GM18868 (cell line): ENCODE measurements around the gene USE1.

ENCODE experiments used
- ATAC-seq: cut with Tn5 transposase; IDR thresholded peaks from one replicate; pipeline ENCODE4 v1.9.1; 2021; ENCODE audit warnings: mild to moderate bottlenecking, moderate library complexity; ENCODE audit not compliant: unreplicated experiment

The USE1 gene

DNA sequence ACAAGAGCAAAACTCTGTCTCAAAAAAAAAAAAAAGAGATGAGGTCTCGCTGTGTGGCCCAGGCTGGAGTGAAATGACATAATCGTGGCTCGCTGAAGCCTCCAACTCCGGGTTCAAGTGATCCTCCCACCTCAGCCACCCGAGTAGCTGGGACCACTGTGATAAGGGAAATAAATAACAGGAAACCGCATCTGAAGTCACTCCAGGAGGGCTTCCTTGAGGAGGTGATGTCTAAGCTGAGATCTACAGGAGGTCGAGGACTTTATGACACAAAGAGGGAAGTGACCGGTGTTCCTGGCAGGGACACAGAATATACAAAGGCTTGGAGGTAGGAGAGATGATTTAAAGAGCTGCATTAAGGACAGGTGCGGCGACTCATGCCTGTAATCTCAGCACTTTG lies 39.5 kb downstream of the USE1 start:
- no peak for ATAC-seq

DNA sequence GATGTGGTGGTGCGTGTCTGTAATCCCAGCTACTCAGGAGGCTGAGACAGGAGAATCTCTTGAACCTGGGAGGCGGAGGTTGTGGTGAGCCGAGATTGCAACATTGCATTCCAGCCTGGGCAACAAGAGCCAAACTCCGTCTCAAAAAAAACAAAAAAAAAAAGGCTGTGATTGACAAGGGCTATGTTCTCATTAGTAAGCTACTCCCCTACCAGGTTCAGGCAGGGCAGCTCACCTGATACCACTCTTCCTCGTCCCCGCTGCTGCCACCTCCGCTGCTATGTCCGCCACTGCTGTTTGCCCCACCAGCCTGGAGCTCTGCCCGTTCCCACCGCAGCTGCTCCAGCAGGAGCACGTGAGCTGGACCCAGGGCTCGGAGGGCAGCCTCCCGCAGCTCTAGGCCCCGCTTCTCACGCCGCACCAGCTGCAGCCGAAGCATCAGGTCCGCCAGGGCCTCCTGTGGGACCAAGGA lies 40.0 kb downstream of the USE1 start:
- no peak for ATAC-seq

DNA sequence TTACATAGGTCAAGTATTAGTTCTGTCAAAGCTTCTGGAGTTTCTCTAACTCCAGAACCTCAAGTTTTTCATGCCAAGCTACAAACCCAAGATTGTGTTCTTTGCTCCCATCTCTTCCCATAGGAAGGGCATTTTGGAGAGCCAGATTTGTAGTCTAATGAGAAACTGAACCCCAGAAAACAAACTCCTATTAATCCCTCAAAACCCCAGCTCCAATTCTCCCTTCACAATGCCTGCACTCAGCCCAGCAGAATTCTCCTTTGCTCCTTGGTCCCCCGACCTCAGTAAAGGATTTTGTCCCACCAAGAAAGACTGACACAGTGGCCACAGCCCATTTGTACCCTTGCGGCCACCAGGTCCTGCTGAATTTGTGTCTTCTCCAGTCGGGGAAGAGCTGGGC lies 41.0 kb downstream of the USE1 start:
- ATAC-seq = no peak

DNA sequence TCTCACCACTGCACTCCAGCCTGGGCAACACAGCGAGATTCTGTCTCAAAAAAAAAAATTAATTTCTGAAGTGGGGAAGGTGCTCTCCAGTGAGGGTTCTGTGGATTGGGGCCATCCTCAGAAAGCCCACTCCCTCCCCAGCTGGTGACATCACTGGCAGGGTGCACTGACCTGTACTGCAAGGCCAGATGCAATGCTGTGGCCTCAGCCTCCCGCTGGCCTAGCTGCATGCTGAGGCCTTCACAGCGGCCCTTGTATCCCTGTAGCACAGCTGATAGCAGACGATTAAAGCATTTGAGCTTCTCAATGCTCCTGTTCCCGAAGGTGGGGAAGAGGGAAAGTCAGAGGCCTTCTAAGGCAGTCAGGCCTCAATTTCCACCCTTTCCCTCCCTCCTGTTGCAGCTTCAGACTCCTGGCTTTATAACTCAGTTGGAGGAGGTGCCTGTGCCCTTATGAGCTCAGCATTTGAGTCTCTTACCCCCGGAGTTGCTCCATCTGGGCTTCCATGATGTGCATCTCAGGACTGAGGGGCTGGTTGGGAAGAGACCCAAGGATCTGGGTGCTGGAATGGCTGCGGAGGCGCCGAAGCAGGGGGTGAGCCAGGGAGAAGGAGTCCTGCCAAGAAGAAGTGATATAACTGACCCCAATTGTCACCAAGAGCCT lies 44.1 kb downstream of the USE1 start:
- ATAC-seq = no peak

DNA sequence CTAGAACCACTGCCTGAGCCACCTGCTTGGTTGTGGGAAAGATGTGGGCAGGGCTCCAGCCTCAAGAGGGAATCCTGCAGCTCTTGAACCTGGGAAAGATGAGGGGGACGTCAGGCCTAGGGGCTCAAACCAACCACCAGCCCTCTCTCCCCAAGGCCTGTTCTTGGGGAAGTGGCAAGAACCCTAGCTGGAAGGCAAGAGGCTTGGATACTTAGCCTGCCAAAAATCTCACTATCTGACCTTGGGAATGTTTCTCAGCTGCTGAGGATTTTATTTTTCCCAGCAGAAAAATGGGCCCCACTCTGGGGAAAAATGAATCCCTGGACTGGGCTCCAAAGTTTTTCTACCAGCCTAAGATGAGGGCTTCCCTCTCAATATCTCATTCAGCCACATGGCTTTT lies 44.8 kb downstream of the USE1 start:
- ATAC-seq = no peak

DNA sequence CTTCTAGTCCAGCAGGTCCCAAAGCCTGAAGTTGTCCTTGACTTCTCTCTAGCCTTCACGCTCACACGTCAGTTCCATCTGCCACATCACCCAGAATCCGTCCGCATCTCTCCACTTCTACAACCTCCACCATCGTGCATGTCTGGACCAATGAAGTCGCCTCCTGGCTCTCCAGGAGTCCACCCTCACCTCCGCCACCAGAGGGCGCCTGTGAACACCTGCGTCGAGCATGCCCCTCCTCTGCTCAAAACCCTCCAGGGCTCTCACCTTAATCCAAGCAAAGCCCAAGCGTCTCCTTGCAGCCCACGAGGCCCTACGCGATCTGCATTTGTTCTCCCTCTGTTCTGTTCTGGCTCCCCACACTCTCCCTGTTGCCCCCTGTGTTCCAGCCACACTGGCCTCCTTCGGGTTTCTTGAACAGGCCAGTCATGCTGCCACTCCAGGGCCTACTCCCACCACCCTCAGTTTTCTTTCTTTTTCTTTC lies 45.7 kb downstream of the USE1 start:
- peak; percentile 66 for ATAC-seq

DNA sequence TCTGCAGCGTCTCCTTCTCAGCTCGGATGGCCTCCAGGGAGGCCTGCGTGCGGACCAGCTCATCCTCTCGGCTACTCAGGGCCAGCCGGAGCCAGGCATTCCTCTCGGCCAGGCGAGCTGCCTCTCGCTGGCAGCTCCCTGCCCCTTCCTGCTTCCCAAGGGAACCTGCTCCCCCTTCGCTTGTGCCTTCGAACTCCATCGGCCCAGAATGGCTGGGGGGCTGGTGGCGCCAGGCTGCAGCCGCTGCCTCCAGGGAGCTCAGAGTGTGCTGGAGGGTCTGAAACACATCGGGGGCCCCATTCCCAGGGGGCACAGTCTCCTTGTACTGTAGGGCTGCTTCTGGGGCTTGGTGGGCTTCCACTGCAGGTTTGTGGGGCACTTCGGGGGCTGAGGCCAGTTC lies 47.4 kb downstream of the USE1 start:
- no peak for ATAC-seq

DNA sequence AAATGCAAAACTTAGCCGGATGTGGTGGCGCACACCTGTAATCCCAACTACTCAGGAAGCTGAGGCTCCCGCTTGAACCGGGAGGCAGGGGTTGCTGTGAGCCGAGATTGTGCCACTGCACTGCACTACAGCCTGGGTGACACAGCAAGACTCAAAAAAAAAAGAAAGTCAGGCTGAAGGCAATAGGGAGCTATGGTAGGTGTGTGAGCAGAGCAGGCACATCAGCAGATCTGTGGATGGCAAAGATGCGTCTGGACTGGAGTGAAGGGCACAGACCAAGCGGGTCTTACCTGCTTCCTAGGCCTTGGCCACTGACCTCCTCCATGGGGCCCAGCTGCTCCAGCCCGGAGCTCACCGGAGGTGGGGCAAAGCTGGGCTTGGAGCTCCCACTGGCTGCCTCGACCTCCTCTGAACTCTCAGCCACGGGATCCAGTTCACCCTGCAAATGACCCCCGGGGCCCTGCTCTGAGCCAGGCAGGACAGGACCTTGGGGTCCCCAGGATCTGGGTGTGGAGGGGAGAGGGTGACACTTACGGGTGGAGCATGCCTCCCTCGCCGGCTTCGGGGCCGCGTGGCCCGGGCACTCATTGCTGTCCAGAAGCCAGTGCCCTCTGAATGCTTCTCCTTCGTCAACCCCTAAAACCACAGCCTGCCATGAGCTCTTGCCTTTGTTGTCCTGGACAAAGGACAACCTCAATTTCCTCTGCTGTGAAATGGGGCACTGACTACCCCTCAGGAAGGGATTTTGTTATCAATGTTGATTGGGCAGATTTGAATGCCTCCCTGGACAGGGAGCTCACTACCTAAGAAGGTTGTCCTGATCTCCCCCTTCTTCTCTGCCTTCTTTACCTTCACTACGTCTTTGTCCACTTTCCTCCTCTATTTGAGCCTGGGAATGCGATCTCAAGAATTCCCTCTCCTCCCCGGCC lies 48.8 kb downstream of the USE1 start:
- ATAC-seq = no peak

DNA sequence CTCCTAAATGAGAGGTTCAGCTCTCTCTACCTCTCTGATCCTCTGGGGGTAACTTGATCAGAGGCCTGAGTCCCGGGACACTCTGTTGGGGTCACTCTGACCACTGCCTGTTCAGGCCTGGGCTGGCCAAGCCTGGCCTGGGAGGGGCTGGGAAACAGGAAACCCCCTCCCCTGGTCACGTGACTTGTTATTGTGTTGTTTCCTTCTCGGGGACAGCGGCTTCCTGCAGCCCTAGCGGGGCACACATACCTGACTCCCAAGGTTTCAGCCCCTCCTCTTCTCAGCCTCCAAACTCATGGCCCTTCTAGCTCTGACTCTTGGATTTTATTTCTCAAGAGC lies 49.5 kb downstream of the USE1 start, which contains the start of gene USHBP1:
TSS of gene USHBP1 (minus strand) at position 105 of the 339 bp plus-strand sequence. CDS start 446 bp downstream, outside the sequence.
- no peak for ATAC-seq

DNA sequence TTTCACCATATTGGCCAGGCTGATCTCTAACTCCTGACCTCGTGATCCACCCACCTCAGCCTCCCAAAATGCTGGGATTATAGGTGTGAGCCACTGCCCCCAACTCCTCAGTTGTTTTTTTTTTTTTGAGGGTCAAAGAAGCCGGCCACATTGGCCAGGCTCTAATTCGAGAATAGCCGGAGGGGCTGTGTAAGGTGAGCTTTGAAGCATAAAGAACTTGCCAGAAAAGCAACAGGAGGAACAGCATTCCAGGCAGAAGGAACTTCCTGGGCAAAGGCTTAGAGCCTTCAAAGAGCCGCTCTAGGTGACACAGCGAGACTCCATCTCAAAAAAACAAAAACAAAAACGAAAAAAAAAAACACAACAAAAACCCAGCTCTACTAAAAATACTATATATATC lies 50.9 kb downstream of the USE1 start:
- ATAC-seq = no peak

DNA sequence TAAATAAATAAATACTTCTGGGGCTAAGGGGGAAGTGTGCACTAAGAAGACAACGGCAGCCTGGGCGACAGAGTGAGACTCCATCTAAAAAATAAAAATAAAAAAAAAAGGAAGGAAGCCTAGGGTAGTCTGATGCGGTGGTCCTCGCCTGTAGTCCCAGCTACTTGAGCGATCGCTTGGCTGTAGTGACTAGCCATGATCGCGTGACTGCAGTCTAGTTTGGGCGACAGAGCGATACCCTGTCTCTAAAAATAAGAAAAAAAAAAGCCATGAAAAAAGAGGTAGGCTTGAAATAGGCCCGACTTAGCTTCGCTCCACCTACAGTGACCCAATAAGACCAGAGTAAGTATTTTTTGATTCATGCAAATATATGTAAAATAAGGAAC lies 51.4 kb downstream of the USE1 start:
- ATAC-seq = no peak

DNA sequence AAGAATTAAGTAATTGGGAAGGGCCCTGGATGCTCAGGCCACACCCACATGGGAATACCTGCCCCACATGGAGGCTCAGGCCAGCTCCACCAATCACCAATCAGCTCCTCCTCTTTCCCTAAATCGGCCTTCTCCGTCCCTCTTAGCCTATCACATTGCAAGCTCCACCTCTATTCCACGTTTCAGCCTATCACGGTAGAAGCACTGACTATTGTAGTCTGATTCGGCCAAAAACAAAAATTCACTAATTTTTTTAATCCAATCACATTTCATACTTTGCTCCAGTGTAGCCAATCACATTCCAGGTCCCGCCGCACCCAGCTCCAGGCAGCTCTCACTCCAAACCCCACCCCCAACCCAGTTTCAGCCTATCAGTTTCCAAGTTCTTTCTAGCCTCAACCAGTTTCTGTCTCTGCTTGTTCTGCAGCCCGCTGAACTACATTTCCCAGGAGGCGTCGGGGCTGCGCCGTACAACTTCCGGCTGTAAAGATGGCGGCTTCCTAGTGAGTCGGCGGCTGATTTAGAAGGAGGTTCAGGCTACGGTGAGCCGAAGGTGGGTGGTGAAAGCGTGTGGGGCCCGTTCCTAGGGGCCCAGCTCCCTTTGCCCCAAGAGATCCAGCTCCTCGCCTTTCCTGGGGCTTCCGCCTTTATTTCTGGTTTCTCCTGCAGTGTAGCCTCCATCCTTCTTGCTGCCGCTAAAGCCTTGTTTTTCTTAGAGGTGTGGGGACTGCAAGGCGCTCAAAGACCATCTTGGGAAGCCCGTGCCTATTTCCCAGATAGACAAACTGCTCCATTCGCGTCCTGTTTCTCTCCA lies 52.0 kb downstream of the USE1 start, which contains the start of gene BABAM1:
TSS of gene BABAM1 (plus strand) at position 469 of the 814 bp plus-strand sequence. CDS start 1,364 bp downstream, outside the sequence.
- peak; percentile 88 for ATAC-seq

DNA sequence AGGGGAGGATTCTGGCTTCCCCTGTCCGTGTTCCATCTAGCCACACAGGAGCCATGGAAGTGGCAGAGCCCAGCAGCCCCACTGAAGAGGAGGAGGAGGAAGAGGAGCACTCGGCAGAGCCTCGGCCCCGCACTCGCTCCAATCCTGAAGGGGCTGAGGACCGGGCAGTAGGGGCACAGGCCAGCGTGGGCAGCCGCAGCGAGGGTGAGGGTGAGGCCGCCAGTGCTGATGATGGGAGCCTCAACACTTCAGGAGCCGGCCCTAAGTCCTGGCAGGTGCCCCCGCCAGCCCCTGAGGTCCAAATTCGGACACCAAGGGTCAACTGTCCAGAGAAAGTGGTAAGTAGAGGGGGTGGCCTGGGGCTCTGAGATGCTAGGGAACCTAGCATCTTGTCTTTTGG lies 53.6 kb downstream of the USE1 start:
- ATAC-seq = no peak
